PFSK-1 (cell line): Measurements from ENCODE around the gene TMEM87B.

Experiments used
- FOXP2 ChIP-seq: optimal IDR thresholded peaks from 2 replicates; pipeline ENCODE3; 2011; ENCODE audit warnings: borderline replicate concordance, control low read depth, inconsistent platforms; ENCODE audit not compliant: insufficient read depth; ENCODE audit errors: extremely low read length, extremely low read depth
- POLR2AphosphoS5 ChIP-seq: IDR thresholded peaks from 2 replicates; pipeline ENCODE4 v1.6.1; 2012; ENCODE audit warnings: low read depth, mild to moderate bottlenecking, control low read depth, low read length, moderate library complexity
- REST ChIP-seq, 2 experiments: IDR thresholded peaks; 2 replicates each; pipeline versions ENCODE4 v1.6.1 to v1.8.0; 2011 to 2012; ENCODE audit warnings: low read depth in 2 of 2, low read length in 2 of 2, control low read depth in 1 of 2, inconsistent platforms in 1 of 2, mild to moderate bottlenecking in 1 of 2, moderate library complexity in 1 of 2; ENCODE audit not compliant: insufficient read depth in 1 of 2
- SIN3A ChIP-seq: IDR thresholded peaks from 2 replicates; pipeline ENCODE4 v1.6.1; 2012; ENCODE audit warnings: mild to moderate bottlenecking, low read length, moderate library complexity, borderline replicate concordance; ENCODE audit not compliant: insufficient read depth
- TAF1 ChIP-seq: IDR thresholded peaks from 2 replicates; pipeline ENCODE4 v1.6.1; 2012; ENCODE audit warnings: low read length, control low read depth, borderline replicate concordance; ENCODE audit not compliant: insufficient read depth

DNA sequence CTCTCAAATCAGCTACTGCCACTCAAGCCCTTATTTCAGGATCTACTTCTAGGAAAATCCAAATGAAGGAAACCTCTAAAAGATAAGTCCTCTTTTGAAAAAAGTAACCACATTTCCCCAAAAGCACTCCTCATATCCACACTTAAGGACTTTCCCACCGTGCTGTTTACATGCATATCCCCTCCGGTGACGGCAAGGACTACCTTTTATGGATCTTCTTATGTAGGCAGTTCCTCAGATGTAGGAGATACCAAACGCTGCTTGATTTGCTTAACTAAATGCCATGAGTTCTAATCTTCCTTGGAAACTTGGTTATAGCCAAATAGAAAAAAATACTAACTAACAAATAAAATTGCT lies 6.9 kb upstream of the TMEM87B start:
- no peak for TF ChIP-seq SIN3A
- TF ChIP-seq TAF1: no peak
- no peak for TF ChIP-seq POLR2AphosphoS5
- no peak for TF ChIP-seq REST (IDR thresholded peaks at IDR 0.05; ENCODE audit: insufficient read depth in 1 of 2, low read depth in 2 of 2, low read length in 2 of 2)
- TF ChIP-seq FOXP2: no peak
